Measurements from ENCODE around the gene ING2.
"Not testable (repeated sequence)": the region's sequence is repeated elsewhere in the genome, so short reads cannot be mapped to it uniquely, and the experiment has no call there.

Gene ING2

DNA sequence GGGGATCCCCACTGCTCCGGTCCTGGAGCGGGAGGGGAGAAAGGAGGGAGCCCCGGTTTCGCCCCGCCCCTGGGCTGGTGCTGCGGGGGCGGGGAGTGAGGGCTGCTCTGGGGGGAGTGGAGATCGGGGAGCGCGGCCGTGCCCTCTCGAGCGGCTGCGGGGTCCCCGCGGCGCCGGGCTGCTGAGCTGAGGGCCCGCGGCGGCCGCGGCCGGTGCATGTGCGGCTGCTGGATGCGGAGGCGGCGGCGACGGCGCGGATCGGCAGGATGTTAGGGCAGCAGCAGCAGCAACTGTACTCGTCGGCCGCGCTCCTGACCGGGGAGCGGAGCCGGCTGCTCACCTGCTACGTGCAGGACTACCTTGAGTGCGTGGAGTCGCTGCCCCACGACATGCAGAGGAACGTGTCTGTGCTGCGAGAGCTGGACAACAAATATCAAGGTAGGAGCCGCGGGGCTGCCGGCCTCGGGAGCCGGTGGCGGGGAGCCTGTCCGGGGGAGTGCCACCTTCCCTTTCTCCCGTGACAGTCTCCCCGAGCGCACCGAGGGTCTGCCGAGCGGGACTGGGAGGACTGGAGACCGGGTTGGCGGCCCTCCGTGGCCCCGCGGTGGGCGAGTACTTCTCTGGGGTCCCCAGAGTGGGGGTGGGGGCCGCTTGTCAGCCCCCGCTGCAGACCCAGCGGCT lies at the start of gene ING2:
Gene ING2 (plus strand): TSS at position 129 of the 681 bp plus-strand sequence. CDS start 138 bp downstream, at position 267.
- no peak for DNase-seq (ENCODE audit: low read depth, low spot score)
- peak within 1 kb of the TSS; percentile 93 for H3K4me3 ChIP-seq (ENCODE audit: low read depth, low read length)
- TF ChIP-seq, protein P1, sequence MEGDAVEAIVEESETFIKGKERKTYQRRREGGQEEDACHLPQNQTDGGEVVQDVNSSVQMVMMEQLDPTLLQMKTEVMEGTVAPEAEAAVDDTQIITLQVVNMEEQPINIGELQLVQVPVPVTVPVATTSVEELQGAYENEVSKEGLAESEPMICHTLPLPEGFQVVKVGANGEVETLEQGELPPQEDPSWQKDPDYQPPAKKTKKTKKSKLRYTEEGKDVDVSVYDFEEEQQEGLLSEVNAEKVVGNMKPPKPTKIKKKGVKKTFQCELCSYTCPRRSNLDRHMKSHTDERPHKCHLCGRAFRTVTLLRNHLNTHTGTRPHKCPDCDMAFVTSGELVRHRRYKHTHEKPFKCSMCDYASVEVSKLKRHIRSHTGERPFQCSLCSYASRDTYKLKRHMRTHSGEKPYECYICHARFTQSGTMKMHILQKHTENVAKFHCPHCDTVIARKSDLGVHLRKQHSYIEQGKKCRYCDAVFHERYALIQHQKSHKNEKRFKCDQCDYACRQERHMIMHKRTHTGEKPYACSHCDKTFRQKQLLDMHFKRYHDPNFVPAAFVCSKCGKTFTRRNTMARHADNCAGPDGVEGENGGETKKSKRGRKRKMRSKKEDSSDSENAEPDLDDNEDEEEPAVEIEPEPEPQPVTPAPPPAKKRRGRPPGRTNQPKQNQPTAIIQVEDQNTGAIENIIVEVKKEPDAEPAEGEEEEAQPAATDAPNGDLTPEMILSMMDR (IDR thresholded peaks at IDR 0.05; ENCODE audit: insufficient read depth, low read length, missing control alignments), result no peak
- ChIA-PET CTCF (interaction anchor here (1.2 kb wide), 1 partner anchor 104 kb away, joined by 5 read pairs; no protein-coding TSS in a partner anchor), POLR2A (interaction anchor here (0.6 kb wide), 1 partner anchor 59 kb away, joined by 3 read pairs; no protein-coding TSS in a partner anchor)

DNA sequence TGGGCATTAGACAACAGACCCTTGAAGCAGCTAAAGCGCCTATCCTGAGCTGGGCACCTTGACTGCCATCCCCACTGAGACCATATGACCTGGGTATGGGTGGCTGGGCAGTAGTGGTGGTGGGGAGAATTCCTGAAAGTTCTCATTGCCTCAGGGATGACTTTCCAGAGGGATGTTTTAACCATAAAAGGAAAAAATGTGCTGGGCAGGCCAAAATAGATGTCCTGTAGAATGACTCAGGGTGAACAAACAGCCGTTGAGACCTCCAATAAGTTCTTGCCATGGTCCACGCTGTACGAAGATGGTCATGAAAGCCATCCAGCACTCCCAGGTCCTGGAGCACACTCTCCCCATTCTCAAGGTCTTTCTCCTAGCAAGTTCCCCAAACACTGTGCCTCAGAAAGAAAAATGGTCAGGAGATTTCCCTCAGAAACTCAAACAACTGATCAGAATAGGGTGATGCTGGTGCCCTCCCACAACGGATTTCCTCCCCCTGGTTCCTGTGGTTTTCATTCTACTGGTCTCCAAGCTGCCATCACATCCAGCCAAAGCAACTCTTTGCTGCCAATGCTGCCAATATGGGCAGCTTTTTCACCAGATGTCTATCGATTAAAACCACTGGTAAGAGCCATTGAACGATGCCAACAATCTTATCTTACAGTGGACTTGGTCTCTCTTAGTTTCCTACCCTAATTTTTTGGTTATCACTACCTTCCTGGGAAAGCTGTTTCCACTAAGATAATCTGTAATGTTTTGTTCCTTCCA lies 49.2 kb upstream of the ING2 start:
- no peak for DNase-seq (ENCODE audit: low read depth, low spot score)
- no peak overlapping the region for H3K4me3 ChIP-seq (ENCODE audit: low read depth, low read length)
- ChIA-PET POLR2A (no interaction called here), CTCF (interaction anchor here (1.6 kb wide), 1 partner anchor 12 kb away, joined by 3 read pairs; no protein-coding TSS in a partner anchor)
- TF ChIP-seq, protein P1 (IDR thresholded peaks at IDR 0.05; ENCODE audit: insufficient read depth, low read length, missing control alignments), result no peak

- CTCF ChIA-PET, result interaction anchor here (1.0 kb wide), 1 partner anchor 145 kb away, joined by 3 read pairs; no protein-coding TSS in a partner anchor
- no peak overlapping the region for H3K4me3 ChIP-seq (ENCODE audit: low read depth, low read length)
- TF ChIP-seq, protein P1 (IDR thresholded peaks at IDR 0.05; ENCODE audit: insufficient read depth, low read length, missing control alignments), result no peak
- POLR2A ChIA-PET, result no interaction called here
- no peak for DNase-seq (ENCODE audit: low read depth, low spot score)
Measured at GRCh38 chr4:183458005-183458404, 46.9 kb upstream of the ING2 start.

- POLR2A ChIA-PET, result interaction anchor here (0.9 kb wide), 1 partner anchor 195 kb away, joined by 6 read pairs; the partner anchor contains the start of genes RWDD4 and TRAPPC11
- DNase-seq (ENCODE audit: low read depth, low spot score); H3K4me3 ChIP-seq (ENCODE audit: low read depth, low read length): not testable (repeated sequence)
- CTCF ChIA-PET, result interaction anchor here (0.6 to 1.0 kb wide), 3 partner anchors 9 to 136 kb away, joined by 3 to 4 read pairs (median 3); no protein-coding TSS in a partner anchor
Measured at GRCh38 chr4:183463903-183464619, 40.8 kb upstream of the ING2 start.

- CTCF ChIA-PET; DNase-seq (ENCODE audit: low read depth, low spot score); POLR2A ChIA-PET; H3K4me3 ChIP-seq (ENCODE audit: low read depth, low read length): not testable (repeated sequence)
Measured at GRCh38 chr4:183465879-183466278, 39.0 kb upstream of the ING2 start.

GRCh38 chr4:183467246-183467645 lies 37.6 kb upstream of the ING2 start:
- ChIA-PET CTCF (interaction anchor here (1.0 kb wide), 1 partner anchor 133 kb away, joined by 3 read pairs; no protein-coding TSS in a partner anchor), POLR2A (no interaction called here)
- no peak overlapping the region for H3K4me3 ChIP-seq (ENCODE audit: low read depth, low read length)
- no peak for DNase-seq (ENCODE audit: low read depth, low spot score)
- TF ChIP-seq, protein P1 (IDR thresholded peaks at IDR 0.05; ENCODE audit: insufficient read depth, low read length, missing control alignments), result no peak
